ENCODE measurements around the gene TNPO3.

DNA sequence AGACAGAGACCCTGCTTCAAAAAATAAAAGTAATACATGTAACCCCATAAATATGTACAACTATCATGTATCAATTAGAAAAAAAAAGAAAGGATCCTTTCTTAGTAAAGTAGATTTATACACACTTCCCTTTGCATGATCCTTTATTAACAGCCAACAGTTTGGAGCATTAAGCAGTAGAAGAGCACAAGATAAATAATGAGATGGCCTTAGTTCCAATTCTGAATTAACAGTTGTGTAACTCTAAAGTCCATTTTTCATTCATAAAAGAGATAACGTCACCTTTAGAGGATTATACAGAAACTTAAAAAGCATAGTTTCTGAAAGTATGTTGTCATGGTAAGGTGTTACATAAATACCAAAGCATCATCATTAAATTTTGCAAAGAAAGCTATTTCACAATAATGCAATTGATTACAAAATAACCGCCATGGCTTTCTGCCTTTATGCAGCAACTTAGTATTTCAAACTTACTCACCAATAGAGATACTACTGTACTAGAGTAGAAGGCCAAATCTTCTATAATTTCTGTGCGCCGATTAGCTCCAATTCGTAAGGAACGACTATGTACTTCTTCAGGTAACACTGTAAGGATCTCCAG is 40.3 kb downstream of the TNPO3 start:
- no peak for TF ChIP-seq POLR2A (IDR thresholded peaks at IDR 0.05)
- TF ChIP-seq CTCF (IDR thresholded peaks at IDR 0.05) = no peak
